Measurements from ENCODE around the gene LRP3.
"Not testable (repeated sequence)": the region's sequence is repeated elsewhere in the genome, so short reads cannot be mapped to it uniquely, and the experiment has no call there.

LRP3 gene

GRCh38 chr19:33189453-33189852, 4.7 kb upstream of the LRP3 start:
- Histone ChIP-seq H3K27ac (ENCODE audit: low read length) (no peak overlapping the region), H3K4me2 (ENCODE audit: low read depth, low read length) (no peak overlapping the region), H3K79me2 (ENCODE audit: low read length) (no peaks in the 10 kb centered on the region)

GRCh38 chr19:33191092-33191491, 3.0 kb upstream of the LRP3 start:
- H3K4me1 ChIP-seq (ENCODE audit: low read length); H3K4me2 ChIP-seq (ENCODE audit: low read depth, low read length); H3K79me2 ChIP-seq (ENCODE audit: low read length); H3K9ac ChIP-seq (ENCODE audit: low read length); DNase-seq; H3F3A ChIP-seq (ENCODE audit: insufficient read depth, low read length); H3K9me3 ChIP-seq (replicated peaks; ENCODE audit: insufficient read depth, low read length); H3K9me2 ChIP-seq (replicated peaks; ENCODE audit: insufficient read depth, low read length); H3K36me3 ChIP-seq (replicated peaks; ENCODE audit: insufficient read depth, low read length); H3K27ac ChIP-seq (ENCODE audit: low read length); H2AFZ ChIP-seq (ENCODE audit: low read length); H4K20me1 ChIP-seq (ENCODE audit: insufficient read depth, low read length); H3K4me3 ChIP-seq (ENCODE audit: low read length): not testable (repeated sequence)
- H3K27me3 ChIP-seq (replicated peaks; ENCODE audit: insufficient read depth, low read length): peaks cover 33% of the 10 kb centered on the region

More at GRCh38 chr19:33189453-33189852, 4.7 kb upstream of the LRP3 start:
- DNase-seq: no peak
- Histone ChIP-seq H3K9me2 (replicated peaks; ENCODE audit: insufficient read depth, low read length) (no peaks in the 10 kb centered on the region), H3K9ac (ENCODE audit: low read length) (no peak overlapping the region), H3K9me3 (replicated peaks; ENCODE audit: insufficient read depth, low read length) (no peaks in the 10 kb centered on the region), H3K36me3 (replicated peaks; ENCODE audit: insufficient read depth, low read length) (no peaks in the 10 kb centered on the region), H3F3A (ENCODE audit: insufficient read depth, low read length) (no peaks in the 10 kb centered on the region), H4K20me1 (ENCODE audit: insufficient read depth, low read length) (no peaks in the 10 kb centered on the region), H3K4me3 (ENCODE audit: low read length) (no peak overlapping the region), H3K4me1 (ENCODE audit: low read length) (no peaks in the 10 kb centered on the region), H3K27me3 (replicated peaks; ENCODE audit: insufficient read depth, low read length) (peaks cover 33% of the 10 kb centered on the region), H2AFZ (ENCODE audit: low read length) (no peak overlapping the region)
- no peak for TF ChIP-seq EZH2phosphoT487 (IDR thresholded peaks at IDR 0.05; ENCODE audit: low read length)
- no peak for TF ChIP-seq CTCF (IDR thresholded peaks at IDR 0.05; ENCODE audit: low read length)

GRCh38 chr19:33191501-33191900, 2.6 kb upstream of the LRP3 start:
- H3K79me2 ChIP-seq (ENCODE audit: low read length): no peaks in the 10 kb centered on the region
- TF ChIP-seq EZH2phosphoT487 (IDR thresholded peaks at IDR 0.05; ENCODE audit: low read length): no peak
- no peak for TF ChIP-seq EZH2 (optimal IDR thresholded peaks at IDR 0.05; ENCODE audit: low read depth, low read length)
- no peak for TF ChIP-seq CTCF (IDR thresholded peaks at IDR 0.05; ENCODE audit: low read length)
- H3K36me3 ChIP-seq (replicated peaks; ENCODE audit: insufficient read depth, low read length): no peaks in the 10 kb centered on the region
- DNase-seq: no peak
- H2AFZ ChIP-seq (ENCODE audit: low read length): no peak overlapping the region
- no peaks in the 10 kb centered on the region for H3F3A ChIP-seq (ENCODE audit: insufficient read depth, low read length)
- no peak overlapping the region for H3K4me3 ChIP-seq (ENCODE audit: low read length)
- no peaks in the 10 kb centered on the region for H3K9me2 ChIP-seq (replicated peaks; ENCODE audit: insufficient read depth, low read length)
- no peaks in the 10 kb centered on the region for H4K20me1 ChIP-seq (ENCODE audit: insufficient read depth, low read length)
- no peaks in the 10 kb centered on the region for H3K9me3 ChIP-seq (replicated peaks; ENCODE audit: insufficient read depth, low read length)
- H3K4me1 ChIP-seq (ENCODE audit: low read length): no peaks in the 10 kb centered on the region
- H3K9ac ChIP-seq (ENCODE audit: low read length): no peak overlapping the region
- H3K27ac ChIP-seq (ENCODE audit: low read length): no peak overlapping the region
- H3K27me3 ChIP-seq (replicated peaks; ENCODE audit: insufficient read depth, low read length): peaks cover 33% of the 10 kb centered on the region
- no peak overlapping the region for H3K4me2 ChIP-seq (ENCODE audit: low read depth, low read length)

- Histone ChIP-seq H3F3A (ENCODE audit: insufficient read depth, low read length) (no peaks in the 10 kb centered on the region), H3K9ac (ENCODE audit: low read length) (no peak overlapping the region)
Measured at GRCh38 chr19:33192010-33192409, 2.1 kb upstream of the LRP3 start.

More at GRCh38 chr19:33192010-33192409, 2.1 kb upstream of the LRP3 start:
- TF ChIP-seq EZH2 (optimal IDR thresholded peaks at IDR 0.05; ENCODE audit: low read depth, low read length) (no peak), EZH2phosphoT487 (IDR thresholded peaks at IDR 0.05; ENCODE audit: low read length) (no peak), CTCF (IDR thresholded peaks at IDR 0.05; ENCODE audit: low read length) (peak; percentile 18)
- Histone ChIP-seq H3K79me2 (ENCODE audit: low read length) (no peaks in the 10 kb centered on the region), H4K20me1 (ENCODE audit: insufficient read depth, low read length) (no peaks in the 10 kb centered on the region), H3K9me3 (replicated peaks; ENCODE audit: insufficient read depth, low read length) (no peaks in the 10 kb centered on the region), H3K4me3 (ENCODE audit: low read length) (no peak overlapping the region), H3K36me3 (replicated peaks; ENCODE audit: insufficient read depth, low read length) (no peaks in the 10 kb centered on the region), H3K4me1 (ENCODE audit: low read length) (no peaks in the 10 kb centered on the region), H3K27ac (ENCODE audit: low read length) (no peak overlapping the region), H2AFZ (ENCODE audit: low read length) (no peak overlapping the region), H3K4me2 (ENCODE audit: low read depth, low read length) (no peak overlapping the region), H3K9me2 (replicated peaks; ENCODE audit: insufficient read depth, low read length) (no peaks in the 10 kb centered on the region), H3K27me3 (replicated peaks; ENCODE audit: insufficient read depth, low read length) (peaks cover 33% of the 10 kb centered on the region)
- DNase-seq: no peak

Data from MM.1S (cell line).